ENCODE data around the gene MPO. TPM values are rescaled to one million over a fixed set of nuclear protein-coding genes. Genes with fewer than 3 reads are reported as not detected.

The MPO gene
- total RNA-seq, 1 donor from 2014 or later, result not detected

GRCh38 chr17:58263773-58264172, 17.0 kb downstream of the MPO start:
- Mint-ChIP-seq H3K4me1 (ENCODE audit: low read depth) (no peaks in the 10 kb centered on the region), H3K9me3 (ENCODE audit: low read depth) (peaks cover 6% of the 10 kb centered on the region), H3K4me3 (ENCODE audit: low read depth) (no peak overlapping the region), H3K27ac (no peak overlapping the region), H3K27me3 (peaks cover 69% of the 10 kb centered on the region), H3K36me3 (ENCODE audit: insufficient read depth) (no peaks in the 10 kb centered on the region)
- TF ChIP-seq CTCF (IDR thresholded peaks at IDR 0.05; ENCODE audit: unreplicated experiment), result no peak
- no peak for DNase-seq (ENCODE audit: low spot score, unreplicated experiment)

- no peaks in the 10 kb centered on the region for H3K36me3 Mint-ChIP-seq (ENCODE audit: insufficient read depth)
- H3K27me3 Mint-ChIP-seq, result peaks cover 82% of the 10 kb centered on the region
- H3K4me1 Mint-ChIP-seq (ENCODE audit: low read depth), result no peaks in the 10 kb centered on the region
- no peak for TF ChIP-seq CTCF (IDR thresholded peaks at IDR 0.05; ENCODE audit: unreplicated experiment)
- DNase-seq (ENCODE audit: low spot score, unreplicated experiment), result no peak
- peaks cover 6% of the 10 kb centered on the region for H3K9me3 Mint-ChIP-seq (ENCODE audit: low read depth)
- H3K4me3 Mint-ChIP-seq (ENCODE audit: low read depth), result no peak overlapping the region
- no peak overlapping the region for H3K27ac Mint-ChIP-seq
Observed at GRCh38 chr17:58262149-58262548, 18.6 kb downstream of the MPO start.

DNA sequence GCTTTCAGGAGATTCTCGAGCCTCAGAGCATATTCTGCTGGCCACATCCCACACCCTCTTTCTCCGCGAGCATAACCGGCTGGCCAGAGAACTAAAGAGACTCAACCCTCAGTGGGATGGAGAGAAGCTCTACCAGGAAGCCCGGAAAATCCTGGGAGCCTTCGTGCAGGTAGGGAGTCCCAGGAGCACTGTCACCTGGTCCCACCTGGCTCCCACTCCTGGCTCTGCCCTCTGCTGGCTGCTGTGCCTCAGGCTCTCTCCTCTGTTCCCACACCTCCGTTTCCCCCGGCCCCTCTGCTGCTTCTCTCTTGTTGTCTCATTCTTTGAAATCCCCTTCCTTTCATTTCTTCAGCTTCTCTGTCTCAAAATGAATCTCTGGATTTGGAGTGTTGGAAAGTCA, 25.9 kb downstream of the MPO start:
- Mint-ChIP-seq H3K36me3 (ENCODE audit: insufficient read depth) (no peaks in the 10 kb centered on the region), H3K9me3 (ENCODE audit: low read depth) (peaks cover 3% of the 10 kb centered on the region), H3K4me3 (ENCODE audit: low read depth) (no peak overlapping the region), H3K27ac (no peak overlapping the region), H3K27me3 (peaks cover 84% of the 10 kb centered on the region), H3K4me1 (ENCODE audit: low read depth) (no peaks in the 10 kb centered on the region)
- TF ChIP-seq CTCF (IDR thresholded peaks at IDR 0.05; ENCODE audit: unreplicated experiment), result peak; percentile 46
- DNase-seq (ENCODE audit: low spot score, unreplicated experiment), result no peak

DNA sequence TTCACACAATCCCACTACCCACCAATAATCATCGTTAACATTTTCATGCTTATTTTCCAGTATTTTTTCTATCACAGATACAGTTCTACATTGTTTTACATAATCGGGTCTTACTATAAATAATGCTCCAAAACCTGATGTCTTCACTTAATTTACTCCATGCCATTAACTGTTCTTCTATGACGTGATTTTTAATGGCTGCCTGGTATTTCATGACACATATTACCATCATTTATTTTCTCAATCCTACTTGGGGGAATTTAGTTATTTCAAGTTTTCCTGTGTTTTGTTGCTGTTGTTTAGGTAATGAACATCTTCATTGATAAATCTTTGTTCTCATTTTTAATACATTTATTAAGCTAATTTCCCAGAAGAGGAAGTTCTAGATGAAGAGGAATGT, 27.7 kb downstream of the MPO start:
- Mint-ChIP-seq H3K9me3 (ENCODE audit: low read depth) (peaks cover 3% of the 10 kb centered on the region), H3K4me3 (ENCODE audit: low read depth) (no peak overlapping the region), H3K36me3 (ENCODE audit: insufficient read depth) (no peaks in the 10 kb centered on the region), H3K27me3 (peaks cover 82% of the 10 kb centered on the region), H3K27ac (no peak overlapping the region), H3K4me1 (ENCODE audit: low read depth) (no peaks in the 10 kb centered on the region)
- no peak for TF ChIP-seq CTCF (IDR thresholded peaks at IDR 0.05; ENCODE audit: unreplicated experiment)
- no peak for DNase-seq (ENCODE audit: low spot score, unreplicated experiment)

- TF ChIP-seq CTCF (IDR thresholded peaks at IDR 0.05; ENCODE audit: unreplicated experiment), result no peak
- Mint-ChIP-seq H3K9me3 (ENCODE audit: low read depth) (peaks cover 3% of the 10 kb centered on the region), H3K4me1 (ENCODE audit: low read depth) (no peaks in the 10 kb centered on the region), H3K27me3 (peaks cover 81% of the 10 kb centered on the region), H3K27ac (no peak overlapping the region), H3K4me3 (ENCODE audit: low read depth) (no peak overlapping the region), H3K36me3 (ENCODE audit: insufficient read depth) (no peaks in the 10 kb centered on the region)
- no peak for DNase-seq (ENCODE audit: low spot score, unreplicated experiment)
Observed at GRCh38 chr17:58252141-58252540, 28.6 kb downstream of the MPO start.
